HEK293 (cell line): ENCODE data around the gene NAT14.

Experiments
- CTCF ChIA-PET: fragments of 350-600 bp; formaldehyde crosslinking; extraction: SDS; loops from one replicate; lab custom pipeline; 2021; ENCODE audit warnings: antibody characterized with exemption; lab: Yijun Ruan, JAX
- POLR2A ChIA-PET: fragments of 300-600 bp; formaldehyde crosslinking; extraction: SDS; loops from one replicate; lab custom pipeline; 2020; ENCODE audit warnings: antibody characterized with exemption, inconsistent platforms; lab: Yijun Ruan, JAX
- H3K27ac ChIP-seq: fragments of 200-500 bp; sonication (Bioruptor generic); 2 replicates; pipeline ENCODE4 v1.5.1; 2014; ENCODE audit warnings: low read depth, low read length, control low read depth, inconsistent platforms; ENCODE audit errors: extremely low read depth
- H3K36me3 ChIP-seq, 2 experiments: fragments of 200-500 bp in 1 of 2; sonication (Bioruptor generic) in 1 of 2; 1 replicate in 1 of 2; 2 replicates in 1 of 2; pipeline ENCODE4 v1.5.1; 2014 to 2017; ENCODE audit warnings: inconsistent platforms in 2 of 2, low read length in 2 of 2; ENCODE audit not compliant: control insufficient read depth in 2 of 2, insufficient read depth in 1 of 2
- H3K4me1 ChIP-seq: fragments of 200-500 bp; sonication (Bioruptor generic); 2 replicates; pipeline ENCODE4 v1.5.1; 2014; ENCODE audit warnings: mild to moderate bottlenecking, low read length, inconsistent platforms; ENCODE audit not compliant: control insufficient read depth, insufficient read depth
- H3K4me3 ChIP-seq: 2 replicates; pipeline ENCODE4 v1.5.1; 2011; ENCODE audit warnings: low read depth, mild to moderate bottlenecking, control low read depth, low read length, moderate library complexity
- H3K9me3 ChIP-seq: fragments of 200-500 bp; sonication (Bioruptor generic); 2 replicates; pipeline ENCODE4 v1.5.1; 2014; ENCODE audit warnings: low read depth, low read length, inconsistent platforms; ENCODE audit not compliant: control insufficient read depth, insufficient read depth
- FEZF1 ChIP-seq: fragments of 450-650 bp; formaldehyde crosslinking; IDR thresholded peaks from 2 replicates; pipeline ENCODE4 v1.5.1; 2016; ENCODE audit warnings: missing biosample characterization, missing genetic modification characterization
- GLI2 ChIP-seq: fragments of 450-650 bp; formaldehyde crosslinking; IDR thresholded peaks from 2 replicates; pipeline ENCODE4; 2017; ENCODE audit warnings: missing biosample characterization, missing genetic modification characterization, low read depth, borderline replicate concordance
- GLIS1 ChIP-seq: fragments of 450-650 bp; formaldehyde crosslinking; IDR thresholded peaks from 2 replicates; pipeline ENCODE4 v1.5.1; 2016; ENCODE audit warnings: missing biosample characterization, missing genetic modification characterization
- KLF1 ChIP-seq: fragments of 450-650 bp; formaldehyde crosslinking; IDR thresholded peaks from 2 replicates; pipeline ENCODE4 v1.5.1; 2016; ENCODE audit warnings: missing biosample characterization, missing genetic modification characterization
- PRDM1 ChIP-seq: fragments of 450-650 bp; formaldehyde crosslinking; IDR thresholded peaks from 2 replicates; pipeline ENCODE4; 2016; ENCODE audit warnings: missing biosample characterization, missing genetic modification characterization
- SALL2 ChIP-seq: fragments of 450-650 bp; formaldehyde crosslinking; IDR thresholded peaks from 2 replicates; pipeline ENCODE4 v1.5.0; 2017; ENCODE audit warnings: missing biosample characterization, mild to moderate bottlenecking, missing genetic modification characterization, borderline replicate concordance
- SCRT2 ChIP-seq: fragments of 450-650 bp; formaldehyde crosslinking; IDR thresholded peaks from 2 replicates; pipeline ENCODE4 v1.5.1; 2016; ENCODE audit warnings: missing biosample characterization, missing genetic modification characterization
- ZBTB6 ChIP-seq: fragments of 450-650 bp; formaldehyde crosslinking; IDR thresholded peaks from 2 replicates; pipeline ENCODE4 v1.5.1; 2017; ENCODE audit warnings: missing biosample characterization, missing genetic modification characterization
- ZNF140 ChIP-seq: fragments of 450-650 bp; formaldehyde crosslinking; IDR thresholded peaks from 2 replicates; pipeline ENCODE4 v1.5.1; 2016; ENCODE audit warnings: missing biosample characterization, missing genetic modification characterization
- ZNF146 ChIP-seq: fragments of 450-650 bp; formaldehyde crosslinking; IDR thresholded peaks from 2 replicates; pipeline ENCODE4 v1.5.1; 2016; ENCODE audit warnings: missing biosample characterization, missing genetic modification characterization
- ZNF148 ChIP-seq: fragments of 450-650 bp; formaldehyde crosslinking; IDR thresholded peaks from 2 replicates; pipeline ENCODE4 v1.5.0; 2017; ENCODE audit warnings: missing biosample characterization, missing genetic modification characterization, borderline replicate concordance
- ZNF24 ChIP-seq: fragments of 450-650 bp; formaldehyde crosslinking; IDR thresholded peaks from 2 replicates; pipeline ENCODE4 v1.5.1; 2016; ENCODE audit warnings: missing biosample characterization, missing genetic modification characterization
- ZNF280C ChIP-seq: fragments of 450-650 bp; formaldehyde crosslinking; IDR thresholded peaks from 2 replicates; pipeline ENCODE4 v1.5.1; 2016; ENCODE audit warnings: missing biosample characterization, missing genetic modification characterization
- ZNF292 ChIP-seq: fragments of 450-650 bp; formaldehyde crosslinking; IDR thresholded peaks from 2 replicates; pipeline ENCODE4 v1.5.1; 2016; ENCODE audit warnings: low read depth, missing biosample characterization, missing genetic modification characterization, borderline replicate concordance
- ZNF324 ChIP-seq: fragments of 450-650 bp; formaldehyde crosslinking; IDR thresholded peaks from 2 replicates; pipeline ENCODE4 v1.5.1; 2016; ENCODE audit warnings: missing biosample characterization, missing genetic modification characterization
- ZNF366 ChIP-seq: fragments of 450-650 bp; formaldehyde crosslinking; conservative IDR thresholded peaks from 2 replicates; pipeline ENCODE4 v1.5.1; 2016; ENCODE audit warnings: missing biosample characterization, missing genetic modification characterization
- ZNF513 ChIP-seq: fragments of 450-650 bp; IDR thresholded peaks from 2 replicates; pipeline ENCODE4 v1.5.1; 2018; ENCODE audit warnings: missing biosample characterization, missing genetic modification characterization
- ZNF518A ChIP-seq: fragments of 450-650 bp; formaldehyde crosslinking; conservative IDR thresholded peaks from 2 replicates; pipeline ENCODE4 v1.5.1; 2016; ENCODE audit warnings: low read depth, missing biosample characterization, missing genetic modification characterization
- ZNF600 ChIP-seq: fragments of 450-650 bp; formaldehyde crosslinking; IDR thresholded peaks from 2 replicates; pipeline ENCODE4 v1.5.1; 2016; ENCODE audit warnings: missing biosample characterization, missing genetic modification characterization
- ZNF626 ChIP-seq: fragments of 450-650 bp; sonication (Bioruptor Pico); formaldehyde crosslinking; IDR thresholded peaks from 2 replicates; pipeline ENCODE4 v1.5.1; 2018; ENCODE audit warnings: missing biosample characterization, missing genetic modification characterization, inconsistent platforms
- ZNF654 ChIP-seq: fragments of 450-650 bp; formaldehyde crosslinking; IDR thresholded peaks from 2 replicates; pipeline ENCODE4 v1.5.1; 2016; ENCODE audit warnings: low read depth, missing biosample characterization, missing genetic modification characterization
- ZNF658 ChIP-seq: fragments of 450-650 bp; formaldehyde crosslinking; IDR thresholded peaks from 2 replicates; pipeline ENCODE4; 2016; ENCODE audit warnings: missing biosample characterization, missing genetic modification characterization
- ZNF785 ChIP-seq: fragments of 450-650 bp; formaldehyde crosslinking; IDR thresholded peaks from 2 replicates; pipeline ENCODE4 v1.5.1; 2016; ENCODE audit warnings: missing biosample characterization, missing genetic modification characterization
- ZSCAN16 ChIP-seq: fragments of 450-650 bp; formaldehyde crosslinking; IDR thresholded peaks from 2 replicates; pipeline ENCODE4 v1.5.1; 2016; ENCODE audit warnings: missing biosample characterization, missing genetic modification characterization

Gene NAT14

GRCh38 chr19:55476100-55476775 lies 8.8 kb upstream of the NAT14 start, which contains the start of gene ZNF628:
ZNF628 (plus strand) TSS chr19:55476617; CDS start chr19:55479911, 3,294 bp downstream.
- ChIA-PET POLR2A (interaction anchor here (0.6 to 3.0 kb wide), 33 partner anchors 8 to 1027 kb away, joined by 3 to 44 read pairs (median 5); partner anchors contain the start of genes BRSK1, FIZ1, ISOC2 and KMT5C), CTCF (interaction anchor here (0.5 to 7.0 kb wide), 10 partner anchors 9 to 336 kb away, joined by 3 to 85 read pairs (median 4); partner anchors contain the start of genes ISOC2 and NAT14)
- Histone ChIP-seq H3K27ac (peak within 1 kb of the TSS; percentile 76), H3K4me3 (peak within 1 kb of the TSS; percentile 68), H3K9me3 (no peaks in the 10 kb centered on the region), H3K36me3 (peaks cover 0 to under 1% of the 10 kb centered on the region in 2 experiments; a peak in 1 of 3 replicates), H3K4me1 (peaks cover 8% of the 10 kb centered on the region; the same call in 1 of the 2 replicates)
- peak; percentile 51; the same call in 1 of the 2 replicates for TF ChIP-seq ZBTB6
- TF ChIP-seq ZNF513 (tag by site-specific recombination) = no peak
- TF ChIP-seq ZNF518A (tag by site-specific recombination) = peak; percentile 53
- TF ChIP-seq ZNF146 (tag by site-specific recombination) = no peak
- no peak for TF ChIP-seq ZNF785 (tag by site-specific recombination)
- TF ChIP-seq ZNF658 (tag by site-specific recombination) = no peak
- no peak for TF ChIP-seq ZNF140
- TF ChIP-seq ZNF324 = peak; percentile 87
- peak; percentile 80 for TF ChIP-seq GLIS1
- no peak for TF ChIP-seq GLI2 (tag by site-specific recombination)
- no peak for TF ChIP-seq ZNF654
- peak; percentile 73; the same call in 1 of the 2 replicates for TF ChIP-seq ZNF24 (tag by site-specific recombination)
- no peak for TF ChIP-seq FEZF1 (tag by site-specific recombination)
- no peak for TF ChIP-seq ZNF148 (tag by site-specific recombination)
- TF ChIP-seq SALL2 (tag by site-specific recombination) = no peak
- TF ChIP-seq KLF1 (tag by site-specific recombination) = peak; percentile 65
- no peak for TF ChIP-seq ZSCAN16 (tag by site-specific recombination)
- no peak for TF ChIP-seq ZNF366 (tag by site-specific recombination)
- no peak for TF ChIP-seq ZNF292
- TF ChIP-seq ZNF626 (tag by site-specific recombination) = no peak
- TF ChIP-seq PRDM1 (tag by site-specific recombination) = no peak
- no peak for TF ChIP-seq SCRT2 (tag by site-specific recombination)
- TF ChIP-seq ZNF600 (tag by site-specific recombination) = peak; percentile 56; the same call in 1 of the 2 replicates
- TF ChIP-seq ZNF280C (tag by site-specific recombination) = no peak
